Caki2 (cell line): ENCODE measurements around the gene TM7SF3. TPM values are rescaled to one million over a fixed set of nuclear protein-coding genes. Genes with fewer than 3 reads are reported as not detected.
A peak's percentile ranks its signal among the peaks of the same experiment; 100 is the strongest.
"Not testable (repeated sequence)": the region's sequence is repeated elsewhere in the genome, so short reads cannot be mapped to it uniquely, and the experiment has no call there.

ENCODE experiments used
- DNase-seq: peaks from one replicate; pipeline ENCODE4 v3.0.0-alpha.2; 2015; ENCODE audit warnings: low read depth
- in situ Hi-C: cut with HindIII; loops from 2 replicates; pipeline ENCODE4 v1.10.0; 2016; ENCODE audit warnings: low sequenced_read_pairs, low pct_unique_long_range_greater_than_20kb, mixed read lengths
- total RNA-seq: library from RNA; depleted of rRNA; stranded (reverse); fragments of >200 nt; shearing (Covaris generic); gene quantifications from 2 replicates; pipeline ENCODE4 v1.2.3, GENCODE V29; 2014; ENCODE audit warnings: low replicate concordance

Gene TM7SF3
- total RNA-seq, 1 experiment from 2014 or later: 308 TPM

DNA sequence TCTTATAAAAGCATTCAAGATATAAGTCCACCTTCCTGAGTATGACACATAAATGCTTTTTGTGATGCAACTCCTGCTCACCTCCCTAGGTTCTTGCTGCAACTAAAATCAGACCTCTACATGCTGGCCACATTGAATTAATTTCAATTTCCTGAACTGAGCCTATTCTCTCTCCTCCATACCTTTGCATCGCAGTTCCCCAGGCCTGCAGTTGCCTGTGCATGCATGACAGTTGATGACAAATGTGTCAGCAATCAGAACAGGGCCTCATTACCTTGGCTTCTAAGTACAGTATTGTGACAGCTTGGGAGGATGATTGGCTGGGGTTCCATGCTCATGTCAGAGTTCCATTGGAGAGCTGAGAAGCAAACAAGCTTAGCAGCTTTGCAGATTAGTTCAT, 3.9 kb upstream of the TM7SF3 start:
- in situ Hi-C loops: no loop called here
- no peak for DNase-seq

DNA sequence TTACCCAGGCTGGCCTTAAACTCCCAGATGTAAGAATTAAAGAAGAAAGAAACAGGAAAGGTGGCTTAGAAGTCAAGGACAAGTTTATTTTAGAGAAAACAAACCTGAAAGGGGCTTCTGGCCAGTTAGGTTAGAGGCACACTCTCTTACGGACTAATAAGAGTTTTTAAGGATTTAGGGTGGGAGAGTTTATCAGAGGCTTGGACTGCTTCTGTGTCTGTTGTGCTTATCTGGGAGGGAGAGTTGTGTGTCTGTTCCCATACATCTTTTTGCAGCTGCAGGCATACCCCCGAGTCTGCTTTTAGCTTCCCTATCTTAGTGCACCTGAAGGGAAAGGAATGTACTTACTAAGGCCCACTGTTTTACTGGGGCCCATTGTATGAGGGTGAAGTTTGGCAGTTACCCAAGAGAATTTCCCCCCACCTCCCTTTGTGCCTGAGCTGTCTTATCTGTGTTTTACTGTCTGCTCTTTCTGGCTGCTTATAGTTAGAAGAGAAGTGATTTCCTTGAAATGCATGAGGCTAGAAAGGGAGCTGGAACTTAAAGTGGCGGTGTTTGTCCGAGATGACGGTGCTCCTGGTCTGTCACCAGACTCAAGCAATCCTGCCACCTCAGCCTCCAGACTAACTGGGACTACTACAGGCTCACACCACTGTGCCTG, 3.1 kb upstream of the TM7SF3 start:
- DNase-seq, in situ Hi-C loops: not testable (repeated sequence)

DNA sequence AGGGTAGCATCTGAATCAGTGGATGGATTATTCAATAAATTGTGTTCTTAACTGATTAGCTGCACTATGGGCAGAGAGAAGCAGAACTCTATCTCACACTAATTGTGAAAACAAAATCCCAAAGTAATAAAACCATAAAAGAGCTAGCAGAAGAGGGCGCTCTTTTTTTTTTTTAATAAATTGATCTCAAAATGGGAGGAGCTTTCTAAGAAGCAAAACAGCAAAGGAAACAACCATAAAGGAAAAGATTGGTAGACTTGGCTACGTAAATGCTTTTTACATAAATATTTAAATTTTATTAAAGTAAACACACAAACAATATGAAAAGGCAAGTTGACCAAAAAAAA, 1.5 kb upstream of the TM7SF3 start:
- DNase-seq: peak; percentile 52
- in situ Hi-C loops: no loop called here

DNA sequence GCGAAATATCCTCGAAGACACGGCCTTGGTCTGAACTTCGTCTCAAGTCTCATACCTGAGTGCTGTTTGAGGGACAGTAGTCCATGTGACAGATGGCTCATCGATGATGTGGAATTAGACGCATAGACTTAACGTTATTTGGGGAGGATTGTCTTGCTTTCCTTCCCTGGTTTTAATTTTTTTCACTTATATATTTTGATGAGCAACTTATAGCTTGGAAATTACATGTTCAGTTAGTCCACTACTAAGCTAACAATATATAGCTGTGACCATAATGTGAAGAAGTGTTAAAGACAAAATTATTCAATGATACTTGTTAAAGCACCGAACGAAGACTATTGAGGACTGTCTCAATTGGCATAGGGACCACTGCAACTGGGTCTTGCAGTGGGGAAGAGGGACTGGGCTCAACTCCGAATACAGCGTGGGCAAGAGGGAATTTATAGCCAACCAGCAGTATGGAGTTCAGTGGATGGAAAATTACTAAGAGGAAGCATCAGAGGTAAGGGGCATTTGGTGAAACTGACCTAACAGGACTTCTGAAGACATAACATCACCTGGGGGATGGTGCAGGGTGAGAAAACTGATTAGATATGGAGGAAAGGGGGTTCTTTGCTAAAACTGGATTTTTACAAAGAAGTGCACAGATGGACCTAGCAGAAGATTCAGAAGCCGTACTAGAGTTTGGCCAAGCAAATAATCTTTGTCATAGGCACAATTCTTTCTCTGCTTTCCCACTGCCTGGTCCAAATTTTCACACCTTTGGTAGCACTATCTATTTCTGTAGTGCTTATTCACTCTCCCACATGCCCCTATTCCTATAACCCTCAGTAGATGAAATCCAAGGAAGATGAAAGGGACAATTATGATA, 910 bp upstream of the TM7SF3 start:
- no peak for DNase-seq
- in situ Hi-C loops: no loop called here

DNA sequence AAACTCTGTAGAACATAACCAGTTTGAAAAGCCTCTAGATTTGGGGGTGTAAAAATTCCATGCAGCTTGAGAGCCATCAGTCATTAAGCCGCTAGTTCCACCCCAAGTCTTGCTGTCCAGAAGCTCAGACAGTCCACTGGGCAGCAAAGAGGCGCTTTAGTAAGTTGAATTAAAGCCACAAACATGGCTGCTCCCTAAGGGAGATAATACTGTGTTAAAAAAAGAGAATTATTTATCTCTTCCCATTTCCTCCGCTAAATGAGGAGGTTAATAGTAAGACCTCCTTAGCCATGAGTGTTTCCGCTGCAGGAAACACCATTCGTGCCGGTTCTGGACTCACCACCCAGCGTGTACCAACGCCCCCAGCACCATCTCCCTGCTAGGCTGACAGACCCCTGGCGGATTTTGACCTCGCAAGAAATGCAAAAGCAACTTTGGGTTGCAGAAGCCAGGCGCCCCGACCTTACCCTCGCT, 536 bp downstream of the TM7SF3 start:
- in situ Hi-C loops: no loop called here
- DNase-seq: no peak

DNA sequence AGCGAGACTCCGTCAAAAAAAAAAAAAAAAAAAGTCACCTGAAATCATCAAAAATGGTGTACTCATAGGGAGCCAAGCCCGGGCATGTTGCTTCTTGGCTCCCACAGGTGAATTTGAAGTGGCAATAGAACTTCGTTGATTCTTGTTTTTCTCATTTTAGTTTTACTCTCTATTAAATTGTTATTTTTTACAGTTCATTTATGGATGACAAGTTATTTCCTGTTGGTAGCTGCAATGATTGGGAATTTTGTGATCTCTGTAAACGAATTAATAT, 1.3 kb downstream of the TM7SF3 start:
- DNase-seq: no peak
- in situ Hi-C loops: no loop called here

DNA sequence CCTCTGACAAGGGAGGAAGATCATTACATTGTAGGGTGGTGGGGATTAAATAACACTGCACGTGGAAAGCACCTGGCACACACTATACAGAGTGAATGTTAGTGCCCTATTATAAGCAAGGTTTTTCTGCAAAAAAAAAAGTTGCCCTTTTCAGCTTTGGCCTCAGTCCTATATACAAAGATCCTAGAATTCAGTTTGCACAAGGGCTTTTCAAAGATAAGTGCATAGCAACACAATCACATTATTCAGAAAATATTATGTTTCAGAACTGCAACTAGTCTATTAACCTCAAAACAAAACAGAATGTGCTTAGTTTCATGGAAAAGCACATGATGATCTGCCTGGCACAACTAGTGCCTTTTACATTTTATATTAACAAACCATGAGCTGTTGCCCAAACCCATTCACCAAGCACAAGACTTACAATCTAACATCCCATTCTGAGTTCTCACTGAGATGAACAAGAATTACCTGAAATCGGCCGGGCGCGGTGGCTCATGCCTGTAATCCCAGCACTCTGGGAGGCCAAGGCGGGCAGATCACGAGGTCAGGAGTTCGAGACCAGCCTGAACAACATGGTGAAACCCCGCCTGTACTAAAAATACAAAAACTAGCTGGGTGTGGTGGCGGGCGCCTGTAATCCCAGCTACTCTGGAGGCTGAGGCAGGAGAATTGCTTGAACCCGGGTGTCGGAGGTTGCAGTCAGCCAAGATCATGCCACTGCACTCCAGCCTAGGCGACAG, 1.8 kb downstream of the TM7SF3 start:
- DNase-seq: no peak
- in situ Hi-C loops: no loop called here

DNA sequence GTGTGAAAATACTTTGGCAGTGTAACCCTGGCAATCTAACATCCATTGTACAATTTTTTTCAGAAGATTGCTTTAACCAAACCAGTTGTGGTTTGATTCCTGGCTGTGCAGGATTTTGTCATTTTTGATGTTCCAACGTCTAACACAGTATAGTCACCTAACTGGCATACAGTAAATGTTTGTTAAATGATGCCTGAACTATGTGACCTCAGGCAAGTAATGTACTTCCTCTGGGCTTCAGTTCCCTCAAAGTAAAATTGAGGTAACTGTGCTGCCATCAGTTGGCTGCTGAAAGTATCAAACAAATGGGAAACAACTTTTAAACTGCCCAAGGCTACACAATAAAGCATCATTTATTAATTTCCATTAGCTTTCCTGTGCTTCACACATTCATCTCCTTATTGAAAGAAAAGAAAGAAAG, 4.3 kb downstream of the TM7SF3 start:
- in situ Hi-C loops: no loop called here
- DNase-seq: no peak

DNA sequence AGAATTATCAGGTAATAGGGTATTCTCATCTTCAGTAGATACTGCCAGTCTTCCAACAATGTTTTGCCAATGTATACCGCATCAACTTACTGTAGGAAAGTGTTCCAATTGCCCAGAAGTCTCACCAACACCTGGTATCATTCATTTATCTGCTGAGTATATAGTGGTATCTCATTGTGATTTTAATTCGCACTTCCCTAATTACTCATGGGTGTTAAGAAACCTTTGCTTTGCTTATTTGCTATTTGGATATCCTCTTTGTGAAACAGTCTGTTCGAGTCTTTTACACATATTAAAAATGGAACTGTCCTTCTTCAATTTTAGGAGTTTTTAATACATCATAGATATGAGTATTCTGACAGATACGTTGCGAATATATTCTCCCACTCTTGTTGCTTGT, 6.1 kb downstream of the TM7SF3 start:
- DNase-seq: no peak
- in situ Hi-C loops: no loop called here

DNA sequence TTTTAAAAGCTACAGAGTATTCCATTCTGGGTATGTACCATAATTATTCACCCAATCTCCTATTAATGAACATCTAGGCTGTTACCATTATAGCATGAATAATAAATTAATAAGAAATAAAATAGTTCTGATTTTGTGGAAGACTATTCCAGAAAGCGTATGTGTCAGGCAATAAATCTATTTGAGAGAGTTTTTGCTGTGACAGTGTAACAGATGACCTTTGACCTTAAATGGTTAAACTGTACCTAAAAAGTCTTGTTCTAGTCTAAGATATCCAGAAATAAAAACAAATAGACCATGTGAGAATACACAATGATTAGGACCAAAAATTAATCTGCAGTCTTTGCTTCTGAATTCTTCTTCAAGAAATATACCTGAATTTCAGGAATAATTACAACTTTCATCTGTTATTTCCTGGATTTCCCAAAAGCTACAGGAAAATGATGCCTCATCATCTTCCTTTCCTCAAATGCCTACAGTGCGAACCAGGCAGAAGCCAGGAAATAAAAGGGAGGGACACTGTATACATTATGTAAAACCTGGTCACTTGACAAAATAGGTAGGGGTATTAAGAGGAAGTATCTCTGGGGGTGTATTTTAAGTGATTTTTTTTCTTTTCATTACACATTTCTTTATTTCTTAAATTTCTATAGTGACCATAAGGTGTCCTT, 7.3 kb downstream of the TM7SF3 start:
- no peak for DNase-seq
- in situ Hi-C loops: no loop called here

DNA sequence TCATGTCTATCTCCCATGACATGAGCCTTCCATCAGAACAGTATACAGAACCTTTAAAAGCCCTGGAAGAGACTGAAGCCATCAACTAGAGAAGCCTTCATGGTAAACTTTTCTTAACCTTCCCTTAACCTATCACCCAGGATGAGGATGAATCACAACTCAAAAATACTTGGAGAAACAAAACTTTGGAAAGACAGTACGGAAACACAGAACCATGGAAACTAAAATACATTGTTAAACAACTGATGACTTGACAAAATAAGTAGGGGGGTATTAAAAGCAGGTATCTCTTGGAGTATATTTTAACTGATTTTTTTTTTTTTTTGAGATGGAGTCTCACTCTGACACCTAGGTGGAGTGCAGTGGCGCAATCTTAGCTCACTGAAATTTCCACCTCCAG, 8.7 kb downstream of the TM7SF3 start:
- DNase-seq: peak; percentile 74
- in situ Hi-C loops: no loop called here

DNA sequence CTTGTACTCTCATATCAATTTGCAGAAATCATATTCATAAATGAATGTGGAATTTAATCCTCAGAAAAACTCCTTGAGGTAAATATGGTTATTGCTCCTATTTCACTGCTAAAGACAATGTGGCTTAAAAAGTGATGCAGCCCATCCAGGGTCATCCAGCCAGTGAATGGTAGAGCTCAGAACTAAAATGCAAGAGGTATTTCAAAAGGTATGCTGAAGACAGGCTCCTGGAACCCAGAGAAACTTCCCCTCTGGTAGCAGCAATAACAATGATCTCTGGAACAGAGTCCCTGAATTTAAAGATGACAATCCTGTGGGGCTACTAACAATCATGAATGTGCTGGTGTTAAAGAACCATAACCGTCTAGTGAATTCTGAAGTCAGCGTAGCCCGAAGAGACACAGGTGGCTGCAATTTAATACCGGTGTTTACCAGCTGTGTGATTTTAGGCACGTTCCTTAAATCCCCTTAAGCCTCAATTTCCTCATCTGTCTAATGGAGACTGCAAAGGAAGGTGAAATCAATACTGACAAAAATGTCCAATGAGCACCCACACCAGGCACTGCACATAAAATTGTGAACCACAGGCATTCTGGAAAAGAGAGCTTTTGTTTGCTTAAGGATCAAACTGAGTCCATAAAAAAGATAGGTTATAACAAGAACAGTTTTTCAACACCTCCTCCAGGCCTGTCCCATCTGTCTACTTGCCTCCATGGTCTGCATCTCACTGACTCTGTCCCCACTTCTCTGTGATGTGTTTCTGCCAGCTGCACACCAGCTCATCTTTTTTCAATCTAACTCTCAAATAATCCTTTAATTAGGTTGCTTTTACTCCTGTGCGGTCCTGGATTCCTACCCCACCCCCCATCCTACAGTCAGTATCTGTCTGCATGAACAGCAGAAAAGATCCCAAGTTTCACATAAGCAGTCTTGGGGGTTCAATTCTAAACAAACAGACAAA, 10.5 kb downstream of the TM7SF3 start:
- no peak for DNase-seq
- in situ Hi-C loops: no loop called here

DNA sequence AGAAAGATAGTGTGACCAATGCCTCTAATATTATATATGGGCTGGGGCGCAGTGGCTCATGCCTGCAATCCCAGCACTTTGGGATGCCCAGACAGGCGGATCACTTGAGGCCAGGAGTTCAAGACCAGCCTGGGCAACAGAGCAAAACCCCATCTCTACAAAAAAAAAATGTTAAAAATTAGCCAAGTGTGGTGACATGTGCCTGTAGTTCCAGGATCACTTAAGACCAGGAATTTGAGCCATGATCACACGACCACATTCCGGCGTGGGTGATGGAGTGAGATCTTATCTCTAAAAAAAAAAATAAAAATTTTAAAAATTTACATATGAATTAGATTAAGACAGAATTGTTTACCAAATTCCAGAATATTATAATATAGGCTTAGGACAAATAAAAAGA, 12.0 kb downstream of the TM7SF3 start:
- DNase-seq: peak; percentile 46

DNA sequence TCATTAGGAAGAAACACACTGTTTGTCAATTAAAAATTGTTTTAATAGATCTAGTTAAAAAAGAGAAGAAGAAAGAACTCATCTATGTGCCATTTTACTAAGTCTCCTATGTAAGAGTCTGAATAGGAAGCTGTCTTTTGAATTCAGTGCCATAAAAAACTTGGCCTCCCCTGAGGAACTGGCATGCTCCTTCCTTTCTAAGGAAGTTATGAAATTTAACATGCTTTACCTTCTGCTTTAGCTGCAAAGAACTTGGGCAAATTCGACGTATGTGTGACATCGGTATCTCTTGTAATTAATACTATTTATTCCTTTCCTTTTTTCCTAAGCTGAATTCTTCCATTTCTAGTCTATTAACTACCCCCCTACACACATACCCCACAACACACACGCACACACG, 12.5 kb downstream of the TM7SF3 start:
- in situ Hi-C loops: no loop called here
- no peak for DNase-seq

More for the DNA sequence above, 12.0 kb downstream of the TM7SF3 start:
- in situ Hi-C loops: no loop called here

DNA sequence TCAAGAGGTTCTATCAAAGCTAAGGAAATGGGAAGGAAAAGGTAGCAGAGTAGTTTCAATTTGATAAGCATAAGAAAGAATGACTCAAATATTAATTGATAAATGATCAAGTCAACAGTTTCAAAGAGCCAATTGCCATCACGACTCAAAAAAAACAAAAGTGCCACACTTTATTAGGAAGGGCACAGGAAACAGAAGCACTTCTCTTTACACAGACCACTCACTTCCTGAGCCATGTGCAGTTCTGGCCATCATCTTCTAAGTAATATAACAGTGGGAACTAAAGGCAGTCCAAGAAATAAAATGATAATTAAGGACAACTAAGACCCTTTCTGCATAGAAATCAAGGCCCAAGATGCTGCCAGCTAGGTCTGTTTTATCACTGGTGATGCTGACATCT, 13.2 kb downstream of the TM7SF3 start:
- in situ Hi-C loops: no loop called here
- no peak for DNase-seq

DNA sequence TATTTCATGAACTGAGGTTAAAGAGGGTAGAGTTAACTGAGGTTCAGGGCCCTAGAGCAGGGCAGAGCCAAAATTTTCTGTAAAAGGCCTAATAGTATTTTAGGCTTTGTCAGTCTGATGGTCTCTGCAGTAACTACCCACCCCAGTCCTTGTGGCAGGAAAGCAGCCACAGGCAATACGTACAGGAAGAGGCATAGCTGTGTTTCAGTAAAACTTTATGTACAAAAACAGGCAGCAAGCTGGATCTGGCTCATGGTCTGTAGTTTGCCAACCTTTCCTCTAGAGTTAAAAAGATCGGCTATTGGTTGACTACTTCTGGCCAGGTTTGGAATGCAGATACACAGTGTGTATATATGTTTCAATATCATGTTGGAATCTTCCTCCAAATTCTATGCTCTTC, 17.2 kb downstream of the TM7SF3 start:
- DNase-seq: no peak
- in situ Hi-C loops: no loop called here

DNA sequence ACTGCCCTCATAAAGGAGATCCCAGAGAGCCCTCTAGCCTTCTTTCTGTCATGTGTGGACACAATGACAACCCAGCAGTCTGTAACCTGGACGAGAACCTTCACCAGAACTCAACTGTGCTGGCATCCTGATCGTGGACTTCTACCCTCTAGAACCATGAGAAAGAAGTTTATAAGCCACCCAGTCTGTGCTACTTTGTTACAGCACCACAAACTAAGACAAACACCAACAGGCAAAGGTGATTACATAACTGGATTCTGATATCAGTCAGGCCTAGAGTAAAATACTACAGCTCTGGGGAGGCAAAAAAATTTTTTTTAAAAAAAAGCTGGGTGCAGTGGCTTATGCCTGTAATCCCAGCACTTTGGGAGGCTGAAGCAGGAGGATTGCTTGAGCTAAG, 18.5 kb downstream of the TM7SF3 start:
- in situ Hi-C loops: no loop called here

DNA sequence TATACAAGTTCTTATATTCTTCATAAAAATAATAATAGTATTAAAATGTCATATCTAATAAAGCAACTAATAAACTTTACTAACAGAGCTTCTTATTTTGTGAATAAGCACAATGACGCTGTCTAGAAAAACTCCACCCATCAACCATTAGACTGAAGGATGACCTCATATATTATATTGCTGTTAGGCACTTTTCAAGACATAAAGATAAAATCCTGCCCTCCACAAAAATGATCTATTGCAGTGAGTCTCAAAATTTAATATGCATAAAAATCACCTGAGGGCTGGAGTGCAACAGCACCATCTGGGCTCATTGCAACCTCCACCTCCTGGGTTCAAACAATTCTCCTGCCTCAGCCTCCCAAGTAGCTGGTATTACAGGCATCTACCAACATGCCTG, 20.1 kb downstream of the TM7SF3 start:
- in situ Hi-C loops: no loop called here
- DNase-seq: no peak

More for the DNA sequence above, 18.5 kb downstream of the TM7SF3 start:
- no peak for DNase-seq
